GM12873 (cell line): Measurements from ENCODE around the gene DHFR2.

Experiments used
- CTCF ChIP-seq: IDR thresholded peaks from 2 replicates; pipeline ENCODE4 v1.5.1; 2012; ENCODE audit warnings: low read depth, mild to moderate bottlenecking, moderate library complexity, low read length, control low read depth; ENCODE audit not compliant: insufficient read depth; ENCODE audit errors: missing control alignments

Gene DHFR2

GRCh38 chr3:94093151-94093550, 30.4 kb upstream of the DHFR2 start:
- no peak for TF ChIP-seq CTCF

GRCh38 chr3:94092086-94092485, 29.4 kb upstream of the DHFR2 start:
- TF ChIP-seq CTCF, result no peak

DNA sequence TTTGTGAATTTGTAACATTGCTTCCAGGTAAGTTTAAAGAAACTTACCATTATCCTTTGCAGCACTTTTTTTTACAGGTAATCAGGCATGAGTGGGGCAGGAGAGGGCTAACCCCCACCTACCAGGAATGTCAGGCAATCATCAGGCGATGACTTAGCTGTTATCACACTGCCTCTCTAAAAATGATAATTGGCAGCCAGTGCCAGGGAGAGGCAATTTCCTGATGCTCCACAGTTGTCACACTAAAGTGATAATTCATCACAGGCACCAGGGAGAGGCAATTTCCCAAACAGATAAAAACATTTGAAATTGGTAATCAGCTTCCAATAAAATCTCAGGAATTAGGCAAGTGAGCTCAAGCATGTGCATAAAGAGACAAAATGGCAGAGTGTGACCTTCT, 26.4 kb upstream of the DHFR2 start:
- no peak for TF ChIP-seq CTCF

DNA sequence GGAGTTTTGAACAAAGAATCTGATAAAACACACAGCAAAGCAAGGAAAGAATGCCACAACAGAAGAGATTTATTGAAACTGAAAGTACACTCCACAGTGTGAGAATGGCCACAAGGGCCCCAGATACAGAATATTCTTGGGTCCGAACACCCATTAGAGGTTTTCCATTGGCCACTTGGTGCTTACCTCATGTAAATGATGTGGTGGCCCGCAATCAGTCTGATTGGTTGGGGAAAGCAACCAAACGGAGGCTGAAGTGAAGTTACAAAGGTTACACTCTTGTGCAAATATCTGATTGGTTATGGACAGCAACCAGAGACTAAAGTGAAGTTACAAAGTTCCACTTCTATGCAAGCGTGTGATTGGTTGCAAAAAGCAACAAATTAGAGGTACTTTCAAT, 20.5 kb upstream of the DHFR2 start:
- no peak for TF ChIP-seq CTCF

DNA sequence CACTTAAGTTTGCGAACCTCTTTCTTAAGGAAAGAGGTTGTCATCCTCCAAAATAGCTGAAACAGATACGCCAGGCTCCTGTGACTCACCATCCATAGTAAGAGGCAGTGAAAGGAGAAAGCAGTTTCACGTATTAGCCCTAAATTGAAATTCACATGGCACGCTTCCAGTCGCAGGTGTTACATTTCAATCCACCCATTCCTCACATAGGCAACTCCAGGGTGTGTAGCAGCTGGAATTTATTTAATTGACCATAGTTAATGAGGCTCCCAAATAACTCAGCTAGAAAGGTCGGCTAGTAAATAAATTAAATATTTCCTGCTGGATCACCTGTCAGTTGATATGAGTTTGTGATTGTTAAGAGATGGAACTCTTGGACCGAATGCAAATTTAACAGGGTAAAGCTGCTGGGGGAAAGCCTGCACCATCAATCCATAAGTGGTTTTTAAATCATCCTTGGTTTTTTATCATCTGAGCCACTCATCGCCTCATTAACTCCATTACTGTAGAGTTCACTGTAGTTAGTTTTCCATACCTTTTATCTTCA, 19.7 kb upstream of the DHFR2 start:
- no peak for TF ChIP-seq CTCF

DNA sequence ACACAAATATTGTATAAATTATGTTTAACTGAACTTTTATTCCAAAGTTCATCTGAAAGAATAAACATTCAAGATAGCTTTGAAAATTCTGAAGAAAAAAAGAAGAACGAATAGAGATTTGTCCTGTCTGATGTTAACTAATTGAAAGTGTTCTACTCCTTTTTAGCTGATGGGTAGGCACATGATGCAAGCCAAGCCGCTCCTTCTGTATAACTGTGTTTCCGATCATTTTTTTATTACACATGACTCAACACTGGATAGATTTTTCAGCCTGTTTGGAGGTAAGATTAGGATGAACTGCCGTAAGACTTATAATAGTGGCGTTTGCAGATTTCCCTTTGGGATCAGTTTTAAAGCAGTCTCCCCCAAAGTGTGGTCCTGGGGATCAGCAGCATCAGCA, 19.2 kb upstream of the DHFR2 start:
- no peak for TF ChIP-seq CTCF

DNA sequence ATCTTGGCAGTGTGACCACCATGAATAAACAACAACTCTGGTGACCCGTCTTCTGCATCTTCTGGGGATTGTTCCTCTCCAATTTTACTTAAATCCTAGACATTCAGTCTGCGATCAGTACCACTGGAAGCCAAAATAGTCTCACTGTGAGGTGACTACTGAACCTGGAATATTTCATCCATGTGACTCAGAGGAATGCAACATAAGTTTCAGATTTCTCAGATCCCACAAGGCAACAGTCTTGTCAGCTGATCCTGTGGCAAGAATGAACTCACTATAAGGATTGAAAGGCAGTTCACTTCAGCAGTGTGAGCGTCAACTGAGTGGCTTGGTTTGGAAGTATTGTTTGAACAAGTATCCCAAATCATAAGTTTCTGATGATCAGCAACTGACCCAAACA, 13.3 kb upstream of the DHFR2 start:
- TF ChIP-seq CTCF, result no peak
